Measurements from ENCODE around the gene PSMA7.

DNA sequence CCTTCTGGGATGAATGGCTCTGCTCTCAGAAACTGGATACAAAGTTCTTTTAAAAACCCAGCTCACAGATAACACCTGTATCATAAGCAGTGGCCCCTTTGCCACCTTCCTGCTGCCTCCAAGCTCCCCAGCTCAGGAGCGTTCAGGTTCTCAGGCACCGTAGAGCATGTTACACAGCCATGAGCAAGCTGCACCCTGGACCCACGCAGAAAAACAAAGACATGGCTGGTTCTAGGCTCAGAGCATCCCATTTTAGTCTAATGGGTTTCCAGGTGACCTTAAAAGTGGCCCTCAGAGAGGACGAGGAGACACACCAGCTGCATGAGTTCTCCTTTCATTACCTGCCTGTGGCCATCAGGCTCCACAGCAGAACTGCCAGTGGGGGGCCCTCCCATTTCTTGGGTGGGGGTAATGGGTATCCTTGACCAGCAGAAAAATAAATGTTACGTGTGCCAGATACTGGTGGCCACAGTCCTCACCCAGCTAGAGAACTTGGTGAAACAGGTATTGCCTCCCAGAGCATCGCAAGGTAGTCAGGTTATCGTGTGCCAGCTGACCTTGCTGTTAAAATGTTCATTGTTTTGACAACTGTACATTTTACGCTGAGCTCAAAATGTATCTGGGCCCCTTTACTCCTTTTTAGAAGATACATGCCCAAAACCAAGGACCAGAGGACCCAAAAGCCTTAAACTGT, 7.5 kb downstream of the PSMA7 start:
- TF ChIP-seq POLR2AphosphoS5 (IDR thresholded peaks at IDR 0.05; ENCODE audit: borderline replicate concordance, low read depth, low read length) (no peak; the same call in 1 of the 2 replicates), EZH2 (IDR thresholded peaks at IDR 0.05) (no peak), FOXP2 (optimal IDR thresholded peaks at IDR 0.05; ENCODE audit: control extremely low read depth, extremely low read length, insufficient read depth) (no peak)
